Type B pancreatic cell (in vitro differentiated cells): ENCODE data around the gene ZNF771. TPM values are rescaled to one million over a fixed set of nuclear protein-coding genes. Genes with fewer than 3 reads are reported as not detected.

Experiments
- DNase-seq: peaks from one replicate; pipeline ENCODE4 v3.0.0; 2021; ENCODE audit warnings: mixed read lengths; ENCODE audit not compliant: unreplicated experiment; ENCODE audit errors: extremely low spot score
- H3K27ac Mint-ChIP-seq: 2 replicates; pipeline ENCODE4 v1.8.0; 2021; ENCODE audit warnings: mild to moderate bottlenecking, mixed read lengths
- H3K27me3 Mint-ChIP-seq: 2 replicates; pipeline ENCODE4 v1.8.0; 2021; ENCODE audit warnings: mixed read lengths
- H3K36me3 Mint-ChIP-seq: 2 replicates; pipeline ENCODE4 v1.8.0; 2021; ENCODE audit warnings: mixed read lengths
- H3K4me1 Mint-ChIP-seq: one replicate; pipeline ENCODE4 v1.8.0; 2021; ENCODE audit warnings: mixed read lengths; ENCODE audit not compliant: unreplicated experiment
- H3K4me3 Mint-ChIP-seq: 2 replicates; pipeline ENCODE4 v1.8.0; 2021; ENCODE audit warnings: mild to moderate bottlenecking, mixed read lengths
- H3K9me3 Mint-ChIP-seq: 2 replicates; pipeline ENCODE4 v1.8.0; 2021; ENCODE audit warnings: mixed read lengths
- total RNA-seq: library from RNA; stranded (reverse); gene quantifications from 2 replicates; pipeline ENCODE4 v1.2.1, GENCODE V29; 2021; ENCODE audit warnings: low replicate concordance
- TF ChIP-seq, protein P1 (sequence below): fragments of 200-600 bp; sonication (generic); conservative IDR thresholded peaks from 2 replicates; pipeline ENCODE4 v1.5.0; 2021; ENCODE audit warnings: antibody characterized with exemption, mild to moderate bottlenecking

The ZNF771 gene
- total RNA-seq, 1 donor from 2014 or later: 15.5 TPM

DNA sequence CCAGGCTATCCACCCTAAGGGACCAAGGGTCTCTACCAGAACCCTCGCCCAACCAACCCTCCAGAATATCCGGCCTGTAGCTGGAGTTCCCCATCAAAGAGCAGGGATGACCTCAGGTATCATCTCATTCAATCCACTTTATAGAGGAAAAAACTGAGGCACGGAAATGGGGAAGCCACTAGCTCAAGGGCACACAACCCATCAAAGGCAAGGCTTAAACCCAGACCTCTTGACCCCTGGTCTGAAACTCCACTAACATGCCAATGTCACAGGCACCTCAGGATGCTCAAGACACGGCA is 38.7 kb upstream of the ZNF771 start:
- Mint-ChIP-seq H3K9me3 (no peaks in the 10 kb centered on the region), H3K27ac (peak overlapping the region; percentile 66), H3K27me3 (no peaks in the 10 kb centered on the region)

DNA sequence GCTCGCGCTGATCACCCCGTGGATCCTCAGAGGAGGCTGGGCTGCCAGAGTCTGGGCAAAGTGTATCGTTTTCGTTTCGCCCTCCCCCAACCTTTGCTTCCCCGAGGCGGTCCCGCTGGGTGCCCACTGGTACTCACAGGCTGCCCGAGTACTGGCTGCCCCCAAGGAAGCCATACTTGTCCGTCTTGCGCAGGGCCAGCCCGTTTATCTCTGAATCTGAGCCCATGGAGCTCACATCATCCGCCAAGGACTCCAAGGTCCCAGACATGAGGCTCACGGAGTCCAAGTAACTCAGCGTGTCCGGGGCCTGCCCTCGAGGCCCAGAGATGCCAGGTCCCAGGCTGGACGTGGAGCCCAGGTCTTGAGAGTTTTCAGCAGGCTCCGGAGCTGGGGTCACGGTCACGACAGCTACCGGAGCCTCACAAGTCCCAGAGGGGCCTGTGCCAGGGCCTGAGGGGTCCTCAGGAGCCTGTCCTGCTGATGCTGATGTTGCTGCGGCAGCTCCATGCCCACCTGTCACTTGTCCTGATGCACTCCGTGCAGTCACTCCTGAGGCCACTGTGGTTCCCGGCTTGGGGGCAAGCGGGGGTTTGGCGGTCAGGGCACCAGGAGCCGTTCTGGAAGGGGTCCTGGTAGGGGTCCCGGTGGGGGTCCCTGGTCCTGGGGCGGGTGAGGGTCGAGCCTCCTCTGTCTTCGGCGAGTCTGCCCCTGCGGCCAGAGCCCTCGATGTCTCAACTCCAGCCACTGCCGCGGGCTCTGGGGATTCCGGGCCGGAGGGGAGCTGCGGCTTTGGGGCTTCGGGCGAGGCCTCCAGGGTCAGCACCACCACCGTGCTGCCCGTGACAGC is 38.1 kb upstream of the ZNF771 start:
- H3K27ac Mint-ChIP-seq: peak overlapping the region; percentile 66
- H3K4me3 Mint-ChIP-seq: peak overlapping the region; percentile 94

More for the DNA sequence above, 38.7 kb upstream of the ZNF771 start:
- TF ChIP-seq, protein P1, sequence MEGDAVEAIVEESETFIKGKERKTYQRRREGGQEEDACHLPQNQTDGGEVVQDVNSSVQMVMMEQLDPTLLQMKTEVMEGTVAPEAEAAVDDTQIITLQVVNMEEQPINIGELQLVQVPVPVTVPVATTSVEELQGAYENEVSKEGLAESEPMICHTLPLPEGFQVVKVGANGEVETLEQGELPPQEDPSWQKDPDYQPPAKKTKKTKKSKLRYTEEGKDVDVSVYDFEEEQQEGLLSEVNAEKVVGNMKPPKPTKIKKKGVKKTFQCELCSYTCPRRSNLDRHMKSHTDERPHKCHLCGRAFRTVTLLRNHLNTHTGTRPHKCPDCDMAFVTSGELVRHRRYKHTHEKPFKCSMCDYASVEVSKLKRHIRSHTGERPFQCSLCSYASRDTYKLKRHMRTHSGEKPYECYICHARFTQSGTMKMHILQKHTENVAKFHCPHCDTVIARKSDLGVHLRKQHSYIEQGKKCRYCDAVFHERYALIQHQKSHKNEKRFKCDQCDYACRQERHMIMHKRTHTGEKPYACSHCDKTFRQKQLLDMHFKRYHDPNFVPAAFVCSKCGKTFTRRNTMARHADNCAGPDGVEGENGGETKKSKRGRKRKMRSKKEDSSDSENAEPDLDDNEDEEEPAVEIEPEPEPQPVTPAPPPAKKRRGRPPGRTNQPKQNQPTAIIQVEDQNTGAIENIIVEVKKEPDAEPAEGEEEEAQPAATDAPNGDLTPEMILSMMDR: no peak
- Mint-ChIP-seq H3K4me1 (peaks cover 41% of the 10 kb centered on the region), H3K4me3 (peak overlapping the region; percentile 94), H3K36me3 (peaks cover 4% of the 10 kb centered on the region)
- no peak for DNase-seq

GRCh38 chr16:30369938-30370455 is 37.4 kb upstream of the ZNF771 start:
- Mint-ChIP-seq H3K27ac (peak overlapping the region; percentile 84), H3K27me3 (no peaks in the 10 kb centered on the region), H3K36me3 (no peaks in the 10 kb centered on the region), H3K4me1 (peaks cover 41% of the 10 kb centered on the region), H3K4me3 (peak overlapping the region; percentile 85), H3K9me3 (no peaks in the 10 kb centered on the region)
- DNase-seq: no peak
- TF ChIP-seq, protein P1: peak; percentile 50

More for the DNA sequence above, 38.1 kb upstream of the ZNF771 start:
- Mint-ChIP-seq H3K9me3 (no peaks in the 10 kb centered on the region), H3K4me1 (peaks cover 41% of the 10 kb centered on the region), H3K27me3 (no peaks in the 10 kb centered on the region), H3K36me3 (peaks cover 4% of the 10 kb centered on the region)
- DNase-seq: no peak
- TF ChIP-seq, protein P1: no peak

DNA sequence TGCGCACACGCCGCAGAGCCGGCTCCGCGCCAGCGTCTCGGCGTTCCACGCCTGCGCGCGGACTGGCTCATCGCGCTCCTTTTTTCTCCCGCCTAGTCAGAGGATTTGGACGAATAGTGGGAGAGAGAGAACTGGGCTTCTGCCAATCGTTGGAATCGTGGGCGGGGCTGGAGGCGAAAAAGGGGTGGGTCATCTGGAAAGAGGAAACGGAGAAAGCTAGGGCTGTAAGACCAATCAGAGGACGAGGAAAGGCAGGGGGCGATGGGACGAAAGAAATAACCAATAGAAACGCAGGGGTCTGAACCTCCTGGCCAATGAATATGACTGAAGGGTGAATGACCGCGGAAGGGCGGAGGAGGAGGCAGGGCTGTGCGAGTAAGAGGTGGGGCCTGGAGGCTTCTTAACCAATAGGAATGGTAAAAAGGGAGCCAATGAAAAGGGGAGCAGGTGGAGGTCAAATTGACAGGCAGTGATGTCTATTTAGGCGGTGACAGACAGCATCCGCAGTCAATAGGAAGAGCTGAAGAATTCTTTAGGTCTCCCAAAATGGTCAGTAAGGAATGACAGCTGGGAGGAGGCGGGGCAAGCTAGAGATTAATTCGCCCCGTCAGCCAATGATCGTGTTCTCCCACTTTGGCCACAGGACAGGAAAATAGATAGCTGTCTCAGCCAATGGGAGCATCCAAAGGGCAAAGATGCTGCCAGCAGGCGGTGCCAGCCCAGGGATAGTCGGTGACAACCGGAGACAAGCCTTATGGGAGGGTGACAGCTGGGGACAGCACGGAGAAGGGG is 36.8 kb upstream of the ZNF771 start, which contains the start of gene TBC1D10B:
TBC1D10B (minus strand) TSS at position 39 of the 792 bp plus-strand sequence. CDS start 311 bp downstream, outside the sequence.
- no peaks in the 10 kb centered on the region for H3K9me3 Mint-ChIP-seq
- peak within 1 kb of the TSS; percentile 84 for H3K27ac Mint-ChIP-seq
- H3K36me3 Mint-ChIP-seq: no peaks in the 10 kb centered on the region
- no peaks in the 10 kb centered on the region for H3K27me3 Mint-ChIP-seq
- H3K4me3 Mint-ChIP-seq: peak within 1 kb of the TSS; percentile 94
- TF ChIP-seq, protein P1: peak; percentile 43
- H3K4me1 Mint-ChIP-seq: peaks cover 36% of the 10 kb centered on the region
- DNase-seq: peak; percentile 97

DNA sequence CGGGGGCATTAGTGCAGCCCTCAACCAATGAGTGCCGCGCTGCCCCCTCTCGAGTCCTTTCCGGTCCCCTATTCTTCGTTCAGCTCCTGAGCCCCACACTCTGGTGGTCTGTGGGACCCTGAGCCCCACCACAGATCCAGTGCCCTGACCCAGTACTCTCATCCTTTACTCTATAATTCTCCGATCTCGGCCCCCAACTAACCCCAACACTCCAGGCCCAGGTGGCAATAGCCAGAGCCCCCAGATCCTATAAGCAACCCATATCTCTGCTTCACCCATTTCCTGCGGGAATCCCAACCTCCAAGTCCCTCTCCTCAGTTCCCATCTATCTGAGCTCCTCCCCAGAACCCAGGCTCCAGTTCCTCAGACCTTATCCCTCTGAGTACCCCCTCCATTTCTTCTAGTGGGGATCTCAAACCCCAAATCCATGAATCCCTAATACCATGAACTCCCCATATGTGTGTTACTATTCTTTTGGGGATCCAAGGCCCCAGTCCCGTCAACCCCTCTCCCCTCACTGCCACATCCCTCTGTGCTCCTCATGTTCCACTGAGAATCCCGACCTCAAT is 36.1 kb upstream of the ZNF771 start:
- Mint-ChIP-seq H3K27ac (peak overlapping the region; percentile 84), H3K9me3 (no peaks in the 10 kb centered on the region), H3K27me3 (no peaks in the 10 kb centered on the region), H3K36me3 (no peaks in the 10 kb centered on the region), H3K4me3 (peak overlapping the region; percentile 85), H3K4me1 (peaks cover 33% of the 10 kb centered on the region)
- DNase-seq: no peak
- TF ChIP-seq, protein P1: peak; percentile 2
